GM19035 (cell line): Measurements from ENCODE around the gene DNMT1.

ENCODE experiments used
- ATAC-seq: cut with Tn5 transposase; IDR thresholded peaks from one replicate; pipeline ENCODE4 v1.9.1; 2021; ENCODE audit not compliant: unreplicated experiment

The DNMT1 gene

GRCh38 chr19:10100163-10100785 is 94.5 kb downstream of the DNMT1 start:
- no peak for ATAC-seq

GRCh38 chr19:10096615-10096963 is 98.2 kb downstream of the DNMT1 start:
- ATAC-seq = peak; percentile 6

GRCh38 chr19:10095948-10096614 is 98.7 kb downstream of the DNMT1 start:
- ATAC-seq = peak; percentile 79

- no peak for ATAC-seq
These were observed 99.2 kb downstream of the DNMT1 start for GRCh38 chr19:10095622-10095947.

- ATAC-seq = no peak
These were observed 101.2 kb downstream of the DNMT1 start for GRCh38 chr19:10093295-10094186.

GRCh38 chr19:10092648-10093294 is 102.0 kb downstream of the DNMT1 start:
- ATAC-seq = no peak

- ATAC-seq = no peak
These were observed 102.7 kb downstream of the DNMT1 start for GRCh38 chr19:10091895-10092641.

- ATAC-seq = no peak
These were observed 103.4 kb downstream of the DNMT1 start for GRCh38 chr19:10091370-10091687.

- ATAC-seq = no peak
These were observed 104.9 kb downstream of the DNMT1 start for GRCh38 chr19:10089801-10090375.

- ATAC-seq = no peak
These were observed 105.7 kb downstream of the DNMT1 start for GRCh38 chr19:10088949-10089554.

GRCh38 chr19:10087296-10088061 is 107.3 kb downstream of the DNMT1 start:
- ATAC-seq = no peak

GRCh38 chr19:10086591-10087192 is 108.1 kb downstream of the DNMT1 start:
- ATAC-seq = no peak

- peak; percentile 86 for ATAC-seq
These were observed 108.8 kb downstream of the DNMT1 start, which contains the start of gene SHFL for GRCh38 chr19:10085641-10086590. SHFL (plus strand) TSS chr19:10086317; CDS start chr19:10086428, 111 bp downstream.

GRCh38 chr19:10084803-10085202 is 110.0 kb downstream of the DNMT1 start:
- ATAC-seq = no peak

GRCh38 chr19:10083911-10084310 is 110.8 kb downstream of the DNMT1 start:
- no peak for ATAC-seq
